VCaP (cell line): ENCODE measurements around the gene NGEF.
"Not testable (repeated sequence)": the region's sequence is repeated elsewhere in the genome, so short reads cannot be mapped to it uniquely, and the experiment has no call there.

ENCODE experiments used
- H3K27ac ChIP-seq: fragments of 450-650 bp; 2 replicates; pipeline ENCODE4 v1.5.1; 2017
- CTCF ChIP-seq: fragments of 450-650 bp; conservative IDR thresholded peaks from 2 replicates; pipeline ENCODE4 v1.5.1; 2017; ENCODE audit warnings: mild to moderate bottlenecking, moderate library complexity

The NGEF gene

GRCh38 chr2:233059547-233059796 is 46.4 kb upstream of the NGEF start:
- H3K27ac ChIP-seq: no peak overlapping the region
- no peak for TF ChIP-seq CTCF

GRCh38 chr2:233058717-233059546 is 45.9 kb upstream of the NGEF start:
- H3K27ac ChIP-seq: no peak overlapping the region
- TF ChIP-seq CTCF: no peak

GRCh38 chr2:233056961-233057605 is 44.0 kb upstream of the NGEF start:
- H3K27ac ChIP-seq: no peak overlapping the region
- no peak for TF ChIP-seq CTCF

GRCh38 chr2:233055362-233055761 is 42.3 kb upstream of the NGEF start:
- no peak for TF ChIP-seq CTCF
- H3K27ac ChIP-seq: no peak overlapping the region

GRCh38 chr2:233053928-233054784 is 41.1 kb upstream of the NGEF start:
- H3K27ac ChIP-seq: no peak overlapping the region
- TF ChIP-seq CTCF: peak; percentile 85

- not testable (repeated sequence) for H3K27ac ChIP-seq
These were observed 39.5 kb upstream of the NGEF start for GRCh38 chr2:233052517-233052916.

GRCh38 chr2:233051241-233052149 is 38.4 kb upstream of the NGEF start:
- TF ChIP-seq CTCF: no peak
- H3K27ac ChIP-seq: no peak overlapping the region
